Neural cell (in vitro differentiated cells): ENCODE results near the gene CPXM2.

Source experiments
- CTCF ChIP-seq: fragments of 450-650 bp; IDR thresholded peaks from 2 replicates; pipeline ENCODE4 v1.5.1; 2014; ENCODE audit warnings: antibody characterized with exemption, mild to moderate bottlenecking, moderate library complexity; ENCODE audit not compliant: poor library complexity, severe bottlenecking
- EP300 ChIP-seq: fragments of 450-650 bp; conservative IDR thresholded peaks from 2 replicates; pipeline ENCODE4 v1.6.1; 2014; ENCODE audit warnings: antibody characterized with exemption, mild to moderate bottlenecking, moderate library complexity; ENCODE audit not compliant: poor library complexity, severe bottlenecking
- EZH2 ChIP-seq: fragments of 200-600, 300-800 bp; shearing (Covaris generic), sonication (generic); IDR thresholded peaks from 2 replicates; pipeline ENCODE4 v1.6.1; 2014; ENCODE audit warnings: antibody characterized with exemption, low read length, borderline replicate concordance, mild to moderate bottlenecking; ENCODE audit not compliant: insufficient read depth, poor library complexity, severe bottlenecking
- MXI1 ChIP-seq: fragments of 450-650 bp; conservative IDR thresholded peaks from 2 replicates; pipeline ENCODE4 v1.6.1; 2014; ENCODE audit warnings: antibody characterized with exemption, mild to moderate bottlenecking; ENCODE audit not compliant: poor library complexity, severe bottlenecking
- POLR2AphosphoS5 ChIP-seq: IDR thresholded peaks from 2 replicates; pipeline ENCODE4 v1.6.1; 2012
- RAD21 ChIP-seq: fragments of 450-650 bp; conservative IDR thresholded peaks from 2 replicates; pipeline ENCODE4 v1.6.1; 2014; ENCODE audit warnings: antibody characterized with exemption, mild to moderate bottlenecking, moderate library complexity
- REST ChIP-seq: IDR thresholded peaks from 2 replicates; pipeline ENCODE4 v1.6.1; 2012; ENCODE audit warnings: borderline replicate concordance
- SMC3 ChIP-seq: fragments of 450-650 bp; conservative IDR thresholded peaks from 2 replicates; pipeline ENCODE4 v1.6.1; 2014; ENCODE audit warnings: antibody characterized with exemption, mild to moderate bottlenecking, moderate library complexity; ENCODE audit not compliant: poor library complexity
- TAF1 ChIP-seq: IDR thresholded peaks from 2 replicates; pipeline ENCODE4 v1.6.1; 2012; ENCODE audit warnings: low read depth

GRCh38 chr10:123774132-123774742, 117.4 kb downstream of the CPXM2 start:
- TF ChIP-seq CTCF: no peak
- no peak for TF ChIP-seq EZH2
- no peak for TF ChIP-seq TAF1
- TF ChIP-seq REST: no peak
- no peak for TF ChIP-seq POLR2AphosphoS5
- no peak for TF ChIP-seq SMC3
- no peak for TF ChIP-seq RAD21
- no peak for TF ChIP-seq EP300
- TF ChIP-seq MXI1: no peak
